Activated CD8-positive, alpha-beta T cell treated with anti-CD3 and anti-CD28 coated beads for 36 hours (primary cell): ENCODE data around the gene PTMA. TPM values are rescaled to one million over a fixed set of nuclear protein-coding genes. Genes with fewer than 3 reads are reported as not detected.
"Not testable (repeated sequence)": the region's sequence is repeated elsewhere in the genome, so short reads cannot be mapped to it uniquely, and the experiment has no call there.

Source experiments
- ATAC-seq: fragments of 200-7000 bp; cut with Tn5 transposase; one replicate; pipeline ENCODE4 v1.10.0; 2021; ENCODE audit warnings: mild to moderate bottlenecking, moderate library complexity
- CTCF ChIA-PET: fragments of 350-600 bp; sonication (Branson Sonifier 250); formaldehyde crosslinking; loops from one replicate; lab custom pipeline; 2021; ENCODE audit warnings: antibody characterized with exemption; lab: Charles Lee
- POLR2A ChIA-PET: fragments of 350-600 bp; sonication (Branson Sonifier 250); formaldehyde crosslinking; loops from one replicate; lab custom pipeline; 2021; ENCODE audit warnings: antibody characterized with exemption; lab: Charles Lee
- DNase-seq: peaks from one replicate; pipeline ENCODE4 v3.0.0-alpha.2; 2020
- H3K27ac Mint-ChIP-seq: one replicate; pipeline ENCODE4 v1.8.0; 2021; ENCODE audit warnings: mild to moderate bottlenecking, mixed read lengths
- H3K27me3 Mint-ChIP-seq: one replicate; pipeline ENCODE4 v1.8.0; 2021; ENCODE audit warnings: mixed read lengths
- H3K36me3 Mint-ChIP-seq: one replicate; pipeline ENCODE4 v1.8.0; 2021; ENCODE audit warnings: low read depth, mixed read lengths
- H3K4me1 Mint-ChIP-seq: one replicate; pipeline ENCODE4 v1.8.0; 2021; ENCODE audit warnings: low read depth, mixed read lengths
- H3K4me3 Mint-ChIP-seq: one replicate; pipeline ENCODE4 v1.8.0; 2021; ENCODE audit warnings: mild to moderate bottlenecking, moderate library complexity, mixed read lengths
- H3K9me3 Mint-ChIP-seq: one replicate; pipeline ENCODE4 v1.8.0; 2021; ENCODE audit warnings: mixed read lengths
- CTCF ChIP-seq: fragments of 200-600 bp; IDR thresholded peaks from one replicate; pipeline ENCODE4 v1.8.0; 2022; ENCODE audit warnings: antibody characterized with exemption, mild to moderate bottlenecking
- intact Hi-C: fragments of 100-400 bp; cut with micrococcal nuclease; formaldehyde crosslinking; loops from one replicate; pipeline ENCODE4 v1.10.0; 2022
- total RNA-seq, 2 experiments: library from RNA; stranded (reverse); gene quantifications; one replicate each; pipeline ENCODE4 v1.2.3, GENCODE V29; 2021

Gene PTMA
- total RNA-seq, 2 experiments from 2014 or later, result 2,463 to 2,468 TPM

GRCh38 chr2:231710799-231711676 lies 2.7 kb downstream of the PTMA start:
- Mint-ChIP-seq H3K4me3 (peak overlapping the region; percentile 99), H3K27ac (peak overlapping the region; percentile 100), H3K9me3 (no peaks in the 10 kb centered on the region), H3K27me3 (peaks cover 2% of the 10 kb centered on the region), H3K36me3 (peaks cover 45% of the 10 kb centered on the region), H3K4me1 (peaks cover 35% of the 10 kb centered on the region)
- no peak for TF ChIP-seq CTCF
- ChIA-PET POLR2A (interaction anchor here (1.0 to 7.5 kb wide), 9 partner anchors 11 to 250 kb away, joined by 3 to 82 read pairs (median 55); partner anchors contain the start of gene NCL), CTCF (interaction anchor here (7.2 to 8.9 kb wide), 3 partner anchors 24 to 99 kb away, joined by 165 to 385 read pairs (median 176); no protein-coding TSS in a partner anchor)
- ATAC-seq, result no peak
- peak; percentile 16 for DNase-seq
- intact Hi-C loops, result no loop called here

- peak overlapping the region; percentile 99 for H3K4me3 Mint-ChIP-seq
- CTCF ChIA-PET, result interaction anchor here (7.2 to 8.9 kb wide), 3 partner anchors 25 to 100 kb away, joined by 165 to 385 read pairs (median 176); no protein-coding TSS in a partner anchor
- peak overlapping the region; percentile 100 for H3K27ac Mint-ChIP-seq
- H3K36me3 Mint-ChIP-seq, result peaks cover 42% of the 10 kb centered on the region
- DNase-seq (peak; percentile 66), ATAC-seq (no peak)
- POLR2A ChIA-PET, result interaction anchor here (1.0 to 7.5 kb wide), 8 partner anchors 12 to 251 kb away, joined by 3 to 82 read pairs (median 8); partner anchors contain the start of gene NCL
- H3K27me3 Mint-ChIP-seq, result peaks cover 2% of the 10 kb centered on the region
- no peak for TF ChIP-seq CTCF
- H3K4me1 Mint-ChIP-seq, result peaks cover 35% of the 10 kb centered on the region
- intact Hi-C loops, result no loop called here
- no peaks in the 10 kb centered on the region for H3K9me3 Mint-ChIP-seq
These were observed 3.5 kb downstream of the PTMA start for GRCh38 chr2:231711677-231712450.

- ChIA-PET CTCF (interaction anchor here (1.6 to 8.9 kb wide), 5 partner anchors 12 to 100 kb away, joined by 3 to 385 read pairs (median 165); no protein-coding TSS in a partner anchor), POLR2A (interaction anchor here (1.0 to 7.5 kb wide), 9 partner anchors 12 to 252 kb away, joined by 4 to 82 read pairs (median 9); partner anchors contain the start of gene NCL)
- peaks cover 35% of the 10 kb centered on the region for H3K4me1 Mint-ChIP-seq
- ATAC-seq (peak; percentile 10), DNase-seq (peak; percentile 81)
- peaks cover 42% of the 10 kb centered on the region for H3K36me3 Mint-ChIP-seq
- H3K4me3 Mint-ChIP-seq, result peak overlapping the region; percentile 99
- H3K9me3 Mint-ChIP-seq, H3K27me3 Mint-ChIP-seq, intact Hi-C loops: not testable (repeated sequence)
- H3K27ac Mint-ChIP-seq, result peak overlapping the region; percentile 100
These were observed 4.2 kb downstream of the PTMA start for GRCh38 chr2:231712451-231713021.

- H3K9me3 Mint-ChIP-seq, H3K27me3 Mint-ChIP-seq, intact Hi-C loops, DNase-seq: not testable (repeated sequence)
- Mint-ChIP-seq H3K36me3 (peaks cover 41% of the 10 kb centered on the region), H3K4me3 (peak overlapping the region; percentile 55), H3K4me1 (peaks cover 35% of the 10 kb centered on the region), H3K27ac (peak overlapping the region; percentile 94)
- CTCF ChIA-PET, result interaction anchor here (0.7 to 8.9 kb wide), 23 partner anchors 11 to 307 kb away, joined by 3 to 385 read pairs (median 7); no protein-coding TSS in a partner anchor
- POLR2A ChIA-PET, result interaction anchor here (1.0 to 7.5 kb wide), 13 partner anchors 13 to 261 kb away, joined by 3 to 82 read pairs (median 9); partner anchors contain the start of genes COPS7B and NCL
- peak; percentile 1 for ATAC-seq
These were observed 5.0 kb downstream of the PTMA start for GRCh38 chr2:231713406-231713729.

- peak overlapping the region; percentile 55 for H3K4me3 Mint-ChIP-seq
- peaks cover 35% of the 10 kb centered on the region for H3K4me1 Mint-ChIP-seq
- DNase-seq, result peak; percentile 96
- intact Hi-C loops, result loop anchor here (2.0 kb wide), 1 partner anchor 101 kb away; no protein-coding TSS in a partner anchor
- peak; percentile 93 for TF ChIP-seq CTCF
- H3K9me3 Mint-ChIP-seq, result no peaks in the 10 kb centered on the region
- H3K27me3 Mint-ChIP-seq, result no peaks in the 10 kb centered on the region
- peak; percentile 45 for ATAC-seq
- H3K27ac Mint-ChIP-seq, result peak overlapping the region; percentile 94
- POLR2A ChIA-PET, result interaction anchor here (1.0 to 7.5 kb wide), 19 partner anchors 8 to 262 kb away, joined by 3 to 82 read pairs (median 6); partner anchors contain the start of genes COPS7B and NCL
- CTCF ChIA-PET, result interaction anchor here (0.7 to 8.9 kb wide), 48 partner anchors 11 to 526 kb away, joined by 3 to 385 read pairs (median 5); partner anchors contain the start of genes COPS7B and PDE6D
- peaks cover 38% of the 10 kb centered on the region for H3K36me3 Mint-ChIP-seq
These were observed 5.7 kb downstream of the PTMA start for GRCh38 chr2:231713730-231714638.
